HepG2 (cell line): ENCODE results near the gene ZDHHC8. TPM values are rescaled to one million over a fixed set of nuclear protein-coding genes. Genes with fewer than 3 reads are reported as not detected.
A peak's percentile ranks its signal among the peaks of the same experiment; 100 is the strongest.

Experiments used
- ATAC-seq: fragments of 200-7000 bp; cut with Tn5 transposase; 3 replicates; pipeline ENCODE4 v1.9.1; 2020; ENCODE audit warnings: mild to moderate bottlenecking, moderate library complexity
- BruUV-seq: library from RNA; stranded (reverse); fragments of 400-500 nt; replicated peaks from 2 replicates; lab custom pipeline; 2021; lab: Mats Ljungman, UMichigan
- CTCF ChIA-PET: fragments of 300-600 bp; formaldehyde crosslinking; extraction: SDS; loops from one replicate; lab custom pipeline; 2021; ENCODE audit warnings: low total read pairs, inconsistent platforms, low intra/inter-chr PET ratio; lab: Yijun Ruan, JAX
- POLR2A ChIA-PET: fragments of 350-600 bp; sonication (Branson Sonifier 250); formaldehyde crosslinking; loops from one replicate; lab custom pipeline; 2020; ENCODE audit warnings: antibody characterized with exemption, inconsistent platforms; lab: Yijun Ruan, JAX
- DNase-seq: peaks from one replicate; pipeline ENCODE4 v3.0.0-alpha.2; 2015; ENCODE audit warnings: low spot score
- FAIRE-seq: peaks from 3 replicates; lab custom pipeline; 2011; peaks lifted over from hg19 to GRCh38; lab: Jason Lieb, UNC
- H2AFZ ChIP-seq: one replicate; pipeline ENCODE4 v1.6.1; 2011; ENCODE audit warnings: low read length, inconsistent platforms
- H3K27ac ChIP-seq: fragments of 300-600 bp; 3 replicates; pipeline ENCODE4 v1.8.0; 2011; ENCODE audit warnings: mixed run types, mild to moderate bottlenecking, mixed read lengths, low read length, inconsistent platforms; ENCODE audit not compliant: insufficient read depth; ENCODE audit errors: extremely low read length
- H3K27me3 ChIP-seq, 2 experiments: fragments of 200-600 bp in 1 of 2; 2 replicates in 1 of 2; 3 replicates in 1 of 2; pipeline versions ENCODE4 v1.6.0 to v1.8.0; 2011; ENCODE audit warnings: low read length in 2 of 2, mild to moderate bottlenecking in 2 of 2, moderate library complexity in 2 of 2, inconsistent platforms in 1 of 2; ENCODE audit not compliant: insufficient read depth in 2 of 2, control insufficient read depth in 1 of 2
- H3K36me3 ChIP-seq, 2 experiments: fragments of 200-600 bp in 1 of 2; replicated peaks in 1 of 2; 2 replicates in 1 of 2; 3 replicates in 1 of 2; pipeline versions ENCODE4 v1.5.1 to v1.8.0; 2011; ENCODE audit warnings: low read length in 2 of 2, inconsistent platforms in 1 of 2; ENCODE audit not compliant: insufficient read depth in 2 of 2, control insufficient read depth in 1 of 2
- H3K4me1 ChIP-seq: 2 replicates; pipeline ENCODE4 v1.5.1; 2012; ENCODE audit warnings: low read length, inconsistent platforms; ENCODE audit not compliant: insufficient read depth
- H3K4me2 ChIP-seq: 2 replicates; pipeline ENCODE4 v1.6.0; 2011; ENCODE audit warnings: low read depth, low read length, inconsistent platforms
- H3K4me3 ChIP-seq, 3 experiments: fragments of 200-600 bp in 1 of 3; sonication (generic), shearing (Covaris generic) in 1 of 3; replicated peaks in 1 of 3; 2 replicates each; pipeline ENCODE4 v1.5.1; 2011 to 2016; ENCODE audit warnings: low read length in 3 of 3, inconsistent platforms in 2 of 3, low read depth in 2 of 3, mild to moderate bottlenecking in 2 of 3, control low read depth in 1 of 3, mixed read lengths in 1 of 3; ENCODE audit not compliant: insufficient read depth in 1 of 3
- H3K79me2 ChIP-seq: one replicate; pipeline ENCODE4 v1.6.1; 2011; ENCODE audit warnings: low read length, inconsistent platforms; ENCODE audit not compliant: insufficient read depth
- H3K9ac ChIP-seq: 2 replicates; pipeline ENCODE4 v1.6.0; 2011; ENCODE audit warnings: mild to moderate bottlenecking, low read depth, low read length, inconsistent platforms; ENCODE audit not compliant: insufficient read depth
- H3K9me3 ChIP-seq: 2 replicates; pipeline ENCODE4 v1.5.1; 2012; ENCODE audit warnings: mild to moderate bottlenecking, low read length
- H4K20me1 ChIP-seq: 2 replicates; pipeline ENCODE4 v1.6.0; 2011; ENCODE audit warnings: inconsistent platforms, mild to moderate bottlenecking, low read length, moderate library complexity; ENCODE audit not compliant: insufficient read depth
- CBX1 ChIP-seq: IDR thresholded peaks from one replicate; pipeline ENCODE4 v1.6.1; 2016; ENCODE audit warnings: antibody characterized with exemption, low read depth
- PAX8 ChIP-seq: sonication (generic); formaldehyde crosslinking; IDR thresholded peaks from 2 replicates; pipeline ENCODE4 v1.8.0; 2022; ENCODE audit warnings: mild to moderate bottlenecking, missing genetic modification reagents, borderline replicate concordance
- POLR2A ChIP-seq, 2 experiments: IDR thresholded peaks; 2 replicates each; pipeline ENCODE4 v1.6.1; 2011; ENCODE audit warnings: low read depth in 2 of 2, low read length in 2 of 2, mild to moderate bottlenecking in 1 of 2, moderate library complexity in 1 of 2; ENCODE audit not compliant: insufficient read depth in 1 of 2
- ZNF124 ChIP-seq: sonication (generic); formaldehyde crosslinking; IDR thresholded peaks from 2 replicates; pipeline ENCODE4 v1.4.0; 2020; ENCODE audit warnings: missing genetic modification reagents
- ZNF138 ChIP-seq: sonication (generic); formaldehyde crosslinking; IDR thresholded peaks from 2 replicates; pipeline ENCODE4 v1.5.0; 2020; ENCODE audit warnings: mild to moderate bottlenecking, low read depth, missing genetic modification reagents
- ZNF564 ChIP-seq: sonication (generic); formaldehyde crosslinking; IDR thresholded peaks from 2 replicates; pipeline ENCODE4 v1.8.1; 2023; ENCODE audit warnings: mild to moderate bottlenecking, missing genetic modification reagents
- WGBS: methylation state at CpG from one replicate; pipeline ENCODE4 v1.1.6; 2017; ENCODE audit warnings: low lambda C conversion rate; 5-methylcytosine and 5-hydroxymethylcytosine counted together
- in situ Hi-C: cut with HindIII; loops from 2 replicates; pipeline ENCODE4 v1.10.0; 2017; ENCODE audit warnings: low pct_unique_long_range_greater_than_20kb; ENCODE audit not compliant: extremely low pct_ligation_motif_present
- intact Hi-C: fragments of 100-400 bp; cut with micrococcal nuclease; formaldehyde crosslinking; loops from one replicate; pipeline ENCODE4 v1.10.0; 2022; ENCODE audit not compliant: unreplicated experiment
- polyA plus RNA-seq, 8 experiments: library from polyadenylated mRNA; depleted of rRNA in 3 of 8; stranded (reverse) in 7 of 8; unstranded in 1 of 8; fragments of >200 nt; fragmentation: Illumina TruSeq in 4 of 8; extraction: Trizol in 4 of 8; gene quantifications; 2 replicates each; pipeline versions ENCODE4 v1.2.1 to v1.2.3, GENCODE V29; 2011 to 2016; ENCODE audit warnings: low read depth in 4 of 8, missing spikeins in 1 of 8, mixed read lengths in 1 of 8; ENCODE audit not compliant: insufficient read depth in 1 of 8
- total RNA-seq, 5 experiments: library from RNA; depleted of rRNA; stranded (reverse); fragments of >200 nt; fragmentation: Illumina TruSeq; extraction: Trizol; gene quantifications; 2 replicates each; pipeline ENCODE4 v1.2.3, GENCODE V29; 2016; ENCODE audit warnings: low read depth in 1 of 5

ZDHHC8 gene
- total and polyA plus RNA-seq, 2 of the 13 experiments (the other 11 are each of a cell fraction or from before 2014, with no cell fraction given): 7.5 to 21.3 TPM

DNA sequence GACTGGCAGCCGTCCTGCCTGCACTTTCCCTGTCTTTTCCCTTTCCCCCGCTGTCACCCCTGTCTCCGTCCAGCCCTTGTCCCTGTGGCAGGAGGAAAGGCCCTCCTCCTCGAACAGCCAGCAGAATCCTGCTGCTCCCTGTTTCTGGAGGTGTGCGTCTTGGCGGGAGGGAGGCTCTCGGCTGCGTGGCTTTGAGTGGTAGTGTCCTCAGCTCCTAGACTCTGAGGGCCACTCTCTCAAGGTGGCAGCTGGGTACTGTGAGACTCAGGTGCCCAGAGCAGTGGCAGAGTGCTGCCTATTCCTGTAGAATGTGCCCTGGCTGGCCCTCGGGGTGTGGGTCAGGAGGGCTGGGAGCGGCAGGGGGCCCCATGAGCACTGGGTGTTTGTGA is 24.8 kb upstream of the ZDHHC8 start (continued):
- TF ChIP-seq ZNF138 (CRISPR knock-in tag) (no peak), ZNF124 (CRISPR knock-in tag) (no peak), CBX1 (no peak), ZNF564 (CRISPR knock-in tag) (no peak)
- TF ChIP-seq, all 625 proteins: peak for 0

- POLR2A ChIA-PET: interaction anchor here (1.3 kb wide), 1 partner anchor 10 kb away, joined by 4 read pairs; the partner anchor contains the start of gene TRMT2A
- in situ Hi-C loops: no loop called here
- ATAC-seq: no peak
- Histone ChIP-seq H3K27me3 (no peaks in the 10 kb centered on the region), H3K36me3 (peaks cover 47 to 91% of the 10 kb centered on the region in 2 experiments), H3K79me2 (peaks cover 5% of the 10 kb centered on the region), H3K4me2 (no peak overlapping the region), H4K20me1 (peaks cover 4% of the 10 kb centered on the region; the same call in 1 of the 2 replicates), H3K27ac (no peak overlapping the region), H3K4me1 (peaks cover 8% of the 10 kb centered on the region), H2AFZ (no peak overlapping the region), H3K9ac (no peak overlapping the region), H3K4me3 (no peak overlapping the region), H3K9me3 (no peaks in the 10 kb centered on the region)
- intact Hi-C loops: no loop called here
- 98% methylated on average over 6 of the region's 7 CpGs for WGBS
- TF ChIP-seq POLR2A (IDR thresholded peaks at IDR 0.05; ENCODE audit: insufficient read depth in 1 of 2, low read depth in 2 of 2, low read length in 2 of 2) (0 out of 4 replicates have a peak, but pooled peaks of 1 of the 2 experiments have one; percentile 12), PAX8 (no peak)
- TF ChIP-seq, all 625 proteins: peak for 1
- DNase-seq (no peak), FAIRE-seq (no peak)
- CTCF ChIA-PET: no interaction called here
- BruUV-seq: no TSS peak
These were observed 24.1 kb upstream of the ZDHHC8 start for GRCh38 chr22:20107471-20107901.
